ENCODE measurements around the gene GANC.

GANC gene

GRCh38 chr15:42343596-42344232 is 70.7 kb downstream of the GANC start:
- H3K9ac ChIP-seq (ENCODE audit: low read length): no peak overlapping the region
- H4K20me1 ChIP-seq (ENCODE audit: insufficient read depth, low read length): no peaks in the 10 kb centered on the region
- TF ChIP-seq, protein P1, sequence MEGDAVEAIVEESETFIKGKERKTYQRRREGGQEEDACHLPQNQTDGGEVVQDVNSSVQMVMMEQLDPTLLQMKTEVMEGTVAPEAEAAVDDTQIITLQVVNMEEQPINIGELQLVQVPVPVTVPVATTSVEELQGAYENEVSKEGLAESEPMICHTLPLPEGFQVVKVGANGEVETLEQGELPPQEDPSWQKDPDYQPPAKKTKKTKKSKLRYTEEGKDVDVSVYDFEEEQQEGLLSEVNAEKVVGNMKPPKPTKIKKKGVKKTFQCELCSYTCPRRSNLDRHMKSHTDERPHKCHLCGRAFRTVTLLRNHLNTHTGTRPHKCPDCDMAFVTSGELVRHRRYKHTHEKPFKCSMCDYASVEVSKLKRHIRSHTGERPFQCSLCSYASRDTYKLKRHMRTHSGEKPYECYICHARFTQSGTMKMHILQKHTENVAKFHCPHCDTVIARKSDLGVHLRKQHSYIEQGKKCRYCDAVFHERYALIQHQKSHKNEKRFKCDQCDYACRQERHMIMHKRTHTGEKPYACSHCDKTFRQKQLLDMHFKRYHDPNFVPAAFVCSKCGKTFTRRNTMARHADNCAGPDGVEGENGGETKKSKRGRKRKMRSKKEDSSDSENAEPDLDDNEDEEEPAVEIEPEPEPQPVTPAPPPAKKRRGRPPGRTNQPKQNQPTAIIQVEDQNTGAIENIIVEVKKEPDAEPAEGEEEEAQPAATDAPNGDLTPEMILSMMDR (IDR thresholded peaks at IDR 0.05; ENCODE audit: low read depth, low read length): no peak
- no peak for TF ChIP-seq EZH2phosphoT487 (IDR thresholded peaks at IDR 0.05; ENCODE audit: low read depth)
- H3K27ac ChIP-seq (ENCODE audit: low read length): no peak overlapping the region
- no peaks in the 10 kb centered on the region for H3K79me2 ChIP-seq (ENCODE audit: low read length)
- no peaks in the 10 kb centered on the region for H3K27me3 ChIP-seq (ENCODE audit: low read depth, low read length)
- no peaks in the 10 kb centered on the region for H3K9me3 ChIP-seq (ENCODE audit: insufficient read depth, low read length)
- H3K4me1 ChIP-seq (ENCODE audit: low read length): no peaks in the 10 kb centered on the region
- H3K4me2 ChIP-seq (ENCODE audit: low read length): no peak overlapping the region
- H3K36me3 ChIP-seq (replicated peaks; ENCODE audit: low read depth, low read length): peaks cover 3% of the 10 kb centered on the region
- H3K4me3 ChIP-seq (ENCODE audit: low read length): no peak overlapping the region
- no peak overlapping the region for H2AFZ ChIP-seq (ENCODE audit: low read depth, low read length)

DNA sequence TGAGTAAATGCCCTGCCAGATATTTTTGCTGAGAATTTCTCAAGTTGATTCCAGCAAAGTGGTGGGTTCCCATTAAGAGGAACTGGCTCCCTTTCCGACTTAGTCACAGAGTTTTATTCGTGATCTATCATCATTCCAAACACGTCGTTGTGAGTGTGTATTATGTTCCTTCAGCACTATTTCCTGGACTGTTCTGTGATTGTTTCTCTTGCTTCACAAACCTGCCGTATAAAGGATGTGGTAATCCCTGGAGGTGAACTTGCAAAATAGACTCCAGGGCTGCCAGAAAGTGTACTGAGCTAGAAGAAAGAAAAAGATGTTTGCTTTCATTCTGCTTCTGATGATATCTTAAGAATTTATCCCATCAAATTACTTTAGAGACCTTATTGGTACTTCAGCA is 71.8 kb downstream of the GANC start:
- H3K9me3 ChIP-seq (ENCODE audit: insufficient read depth, low read length): no peaks in the 10 kb centered on the region
- H3K27me3 ChIP-seq (ENCODE audit: low read depth, low read length): no peaks in the 10 kb centered on the region
- no peak overlapping the region for H3K9ac ChIP-seq (ENCODE audit: low read length)
- H3K36me3 ChIP-seq (replicated peaks; ENCODE audit: low read depth, low read length): peaks cover 3% of the 10 kb centered on the region
- no peak overlapping the region for H2AFZ ChIP-seq (ENCODE audit: low read depth, low read length)
- TF ChIP-seq, protein P1 (IDR thresholded peaks at IDR 0.05; ENCODE audit: low read depth, low read length): no peak
- no peak overlapping the region for H3K4me2 ChIP-seq (ENCODE audit: low read length)
- no peaks in the 10 kb centered on the region for H3K79me2 ChIP-seq (ENCODE audit: low read length)
- no peaks in the 10 kb centered on the region for H4K20me1 ChIP-seq (ENCODE audit: insufficient read depth, low read length)
- H3K4me1 ChIP-seq (ENCODE audit: low read length): no peaks in the 10 kb centered on the region
- no peak overlapping the region for H3K27ac ChIP-seq (ENCODE audit: low read length)
- H3K4me3 ChIP-seq (ENCODE audit: low read length): no peak overlapping the region

- Histone ChIP-seq H3K4me1 (ENCODE audit: low read length) (no peaks in the 10 kb centered on the region), H3K4me3 (ENCODE audit: low read length) (no peak overlapping the region), H4K20me1 (ENCODE audit: insufficient read depth, low read length) (no peaks in the 10 kb centered on the region), H3K4me2 (ENCODE audit: low read length) (no peak overlapping the region), H3K36me3 (replicated peaks; ENCODE audit: low read depth, low read length) (peaks cover 3% of the 10 kb centered on the region), H3K9ac (ENCODE audit: low read length) (no peak overlapping the region), H2AFZ (ENCODE audit: low read depth, low read length) (no peak overlapping the region), H3K9me3 (ENCODE audit: insufficient read depth, low read length) (no peaks in the 10 kb centered on the region), H3K27ac (ENCODE audit: low read length) (no peak overlapping the region), H3K27me3 (ENCODE audit: low read depth, low read length) (no peaks in the 10 kb centered on the region), H3K79me2 (ENCODE audit: low read length) (no peaks in the 10 kb centered on the region)
- TF ChIP-seq, protein P1 (IDR thresholded peaks at IDR 0.05; ENCODE audit: low read depth, low read length): no peak
- no peak for TF ChIP-seq EZH2phosphoT487 (IDR thresholded peaks at IDR 0.05; ENCODE audit: low read depth)
Observed at GRCh38 chr15:42345504-42345903, 72.5 kb downstream of the GANC start.

- no peak overlapping the region for H3K4me2 ChIP-seq (ENCODE audit: low read length)
- no peak overlapping the region for H3K9ac ChIP-seq (ENCODE audit: low read length)
Observed at GRCh38 chr15:42348083-42348482, 75.1 kb downstream of the GANC start.

More at GRCh38 chr15:42348083-42348482, 75.1 kb downstream of the GANC start:
- Histone ChIP-seq H2AFZ (ENCODE audit: low read depth, low read length) (no peak overlapping the region), H4K20me1 (ENCODE audit: insufficient read depth, low read length) (no peaks in the 10 kb centered on the region), H3K27ac (ENCODE audit: low read length) (no peak overlapping the region), H3K36me3 (replicated peaks; ENCODE audit: low read depth, low read length) (peaks cover 13% of the 10 kb centered on the region), H3K4me3 (ENCODE audit: low read length) (no peak overlapping the region), H3K27me3 (ENCODE audit: low read depth, low read length) (no peaks in the 10 kb centered on the region), H3K79me2 (ENCODE audit: low read length) (no peaks in the 10 kb centered on the region), H3K4me1 (ENCODE audit: low read length) (no peaks in the 10 kb centered on the region), H3K9me3 (ENCODE audit: insufficient read depth, low read length) (no peaks in the 10 kb centered on the region)
- TF ChIP-seq EZH2phosphoT487 (IDR thresholded peaks at IDR 0.05; ENCODE audit: low read depth): no peak
- TF ChIP-seq, protein P1 (IDR thresholded peaks at IDR 0.05; ENCODE audit: low read depth, low read length): no peak

Data from OCI-LY3 (cell line).